Measurements from ENCODE around the gene THSD8.

Gene THSD8

DNA sequence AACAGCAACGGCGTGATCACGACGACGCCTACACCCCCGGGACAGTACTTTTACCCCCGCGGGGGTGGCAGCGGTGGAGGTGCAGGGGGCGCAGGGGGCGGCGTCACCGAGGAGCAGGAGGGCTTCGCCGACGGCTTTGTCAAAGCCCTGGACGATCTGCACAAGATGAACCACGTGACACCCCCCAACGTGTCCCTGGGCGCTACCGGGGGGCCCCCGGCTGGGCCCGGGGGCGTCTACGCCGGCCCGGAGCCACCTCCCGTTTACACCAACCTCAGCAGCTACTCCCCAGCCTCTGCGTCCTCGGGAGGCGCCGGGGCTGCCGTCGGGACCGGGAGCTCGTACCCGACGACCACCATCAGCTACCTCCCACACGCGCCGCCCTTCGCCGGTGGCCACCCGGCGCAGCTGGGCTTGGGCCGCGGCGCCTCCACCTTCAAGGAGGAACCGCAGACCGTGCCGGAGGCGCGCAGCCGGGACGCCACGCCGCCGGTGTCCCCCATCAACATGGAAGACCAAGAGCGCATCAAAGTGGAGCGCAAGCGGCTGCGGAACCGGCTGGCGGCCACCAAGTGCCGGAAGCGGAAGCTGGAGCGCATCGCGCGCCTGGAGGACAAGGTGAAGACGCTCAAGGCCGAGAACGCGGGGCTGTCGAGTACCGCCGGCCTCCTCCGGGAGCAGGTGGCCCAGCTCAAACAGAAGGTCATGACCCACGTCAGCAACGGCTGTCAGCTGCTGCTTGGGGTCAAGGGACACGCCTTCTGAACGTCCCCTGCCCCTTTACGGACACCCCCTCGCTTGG is 9.6 kb upstream of the THSD8 start:
- TF ChIP-seq GATA2 (IDR thresholded peaks at IDR 0.05; ENCODE audit: low read depth, low read length) (no peak), GATA3 (IDR thresholded peaks at IDR 0.05; ENCODE audit: low read depth, low read length) (no peak)

GRCh38 chr19:12792853-12793289 is 9.0 kb upstream of the THSD8 start:
- TF ChIP-seq GATA3 (IDR thresholded peaks at IDR 0.05; ENCODE audit: low read depth, low read length) (no peak), GATA2 (IDR thresholded peaks at IDR 0.05; ENCODE audit: low read depth, low read length) (no peak)

GRCh38 chr19:12793290-12794195 is 8.3 kb upstream of the THSD8 start:
- TF ChIP-seq GATA2 (IDR thresholded peaks at IDR 0.05; ENCODE audit: low read depth, low read length) (no peak), GATA3 (IDR thresholded peaks at IDR 0.05; ENCODE audit: low read depth, low read length) (no peak)

- no peak for TF ChIP-seq GATA3 (IDR thresholded peaks at IDR 0.05; ENCODE audit: low read depth, low read length)
- no peak for TF ChIP-seq GATA2 (IDR thresholded peaks at IDR 0.05; ENCODE audit: low read depth, low read length)
Measured at GRCh38 chr19:12794196-12794941, 7.5 kb upstream of the THSD8 start.

DNA sequence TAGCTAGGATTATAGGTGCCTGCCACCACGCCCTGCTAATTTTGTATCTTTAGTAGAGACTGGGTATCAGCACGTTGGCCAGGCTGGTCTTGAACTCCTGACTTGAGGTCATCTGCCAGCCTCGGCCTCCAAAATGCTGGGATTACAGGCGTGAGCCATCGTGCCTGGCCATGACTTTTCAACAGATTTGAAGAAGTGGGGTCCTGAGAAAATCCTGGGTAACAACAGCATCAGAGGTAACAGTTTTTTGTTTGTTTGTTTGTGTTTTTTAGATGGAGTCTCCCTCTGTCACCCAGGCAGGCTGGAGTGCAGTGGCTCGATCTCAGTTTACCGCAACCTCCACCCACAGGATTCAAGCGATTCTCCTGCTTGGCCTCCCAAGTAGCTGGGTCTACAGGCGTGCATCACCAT is 6.9 kb upstream of the THSD8 start:
- TF ChIP-seq GATA3 (IDR thresholded peaks at IDR 0.05; ENCODE audit: low read depth, low read length) (no peak), GATA2 (IDR thresholded peaks at IDR 0.05; ENCODE audit: low read depth, low read length) (no peak)

GRCh38 chr19:12796146-12797071 is 5.5 kb upstream of the THSD8 start:
- TF ChIP-seq GATA2 (IDR thresholded peaks at IDR 0.05; ENCODE audit: low read depth, low read length) (no peak), GATA3 (IDR thresholded peaks at IDR 0.05; ENCODE audit: low read depth, low read length) (no peak)

GRCh38 chr19:12797141-12797587 is 4.7 kb upstream of the THSD8 start:
- no peak for TF ChIP-seq GATA3 (IDR thresholded peaks at IDR 0.05; ENCODE audit: low read depth, low read length)
- no peak for TF ChIP-seq GATA2 (IDR thresholded peaks at IDR 0.05; ENCODE audit: low read depth, low read length)

DNA sequence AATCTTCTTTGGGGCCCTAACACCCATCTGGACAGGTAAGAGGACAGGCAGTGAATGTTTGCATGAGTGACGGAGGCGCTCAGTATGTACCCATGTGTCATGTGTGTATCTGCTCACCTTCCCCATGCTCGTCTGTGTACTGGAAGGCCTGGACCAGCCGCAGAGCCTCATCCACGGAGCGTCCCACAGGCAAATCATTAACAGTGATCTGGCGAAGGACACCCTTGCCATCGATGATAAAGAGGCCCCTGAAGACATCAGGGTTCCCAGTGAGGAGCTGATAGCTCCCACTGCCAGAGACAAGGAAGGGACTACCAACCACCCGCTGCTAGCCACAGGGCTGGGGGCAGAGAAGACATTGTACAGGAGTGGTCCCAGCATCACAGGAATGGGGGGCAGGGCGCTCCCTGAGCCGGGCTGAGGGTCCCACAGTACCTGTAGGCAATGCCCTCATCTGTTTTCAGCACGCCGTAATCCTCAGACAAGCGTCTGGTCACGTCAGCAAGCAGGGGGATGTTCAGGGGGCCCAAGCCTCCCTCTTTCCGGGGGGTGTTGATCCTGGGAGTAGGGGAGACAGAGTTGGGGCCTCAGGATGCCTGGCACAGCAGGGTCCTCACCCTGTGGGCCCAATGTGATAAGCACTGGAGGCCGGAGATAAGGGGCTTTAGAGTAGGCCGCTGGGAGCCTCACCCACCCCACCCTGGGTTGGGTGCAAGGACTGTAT is 2.0 kb upstream of the THSD8 start:
- no peak for TF ChIP-seq GATA3 (IDR thresholded peaks at IDR 0.05; ENCODE audit: low read depth, low read length)
- TF ChIP-seq GATA2 (IDR thresholded peaks at IDR 0.05; ENCODE audit: low read depth, low read length): no peak

- TF ChIP-seq GATA2 (IDR thresholded peaks at IDR 0.05; ENCODE audit: low read depth, low read length) (no peak), GATA3 (IDR thresholded peaks at IDR 0.05; ENCODE audit: low read depth, low read length) (no peak)
Measured at GRCh38 chr19:12800466-12800770, 1.5 kb upstream of the THSD8 start.

- TF ChIP-seq GATA2 (IDR thresholded peaks at IDR 0.05; ENCODE audit: low read depth, low read length) (no peak), GATA3 (IDR thresholded peaks at IDR 0.05; ENCODE audit: low read depth, low read length) (no peak)
Measured at GRCh38 chr19:12800923-12801465, 875 bp upstream of the THSD8 start.

- TF ChIP-seq GATA2 (IDR thresholded peaks at IDR 0.05; ENCODE audit: low read depth, low read length) (no peak), GATA3 (IDR thresholded peaks at IDR 0.05; ENCODE audit: low read depth, low read length) (no peak)
Measured at GRCh38 chr19:12802267-12803106, 618 bp downstream of the THSD8 start.
